ENCODE data around the gene TIFAB.

Gene TIFAB

GRCh38 chr5:135450952-135451351 is 1.2 kb downstream of the TIFAB start (continued):
- no peak for TF ChIP-seq PATZ1 (CRISPR knock-in tag; IDR thresholded peaks at IDR 0.05; ENCODE audit: borderline replicate concordance)
- TF ChIP-seq POU6F1 (CRISPR knock-in tag; IDR thresholded peaks at IDR 0.05; ENCODE audit: borderline replicate concordance, low read depth): no peak

- TF ChIP-seq ISL1 (CRISPR knock-in tag; IDR thresholded peaks at IDR 0.05): no peak
- no peak for TF ChIP-seq TSHZ2 (CRISPR knock-in tag; IDR thresholded peaks at IDR 0.05)
- TF ChIP-seq, protein P1, sequence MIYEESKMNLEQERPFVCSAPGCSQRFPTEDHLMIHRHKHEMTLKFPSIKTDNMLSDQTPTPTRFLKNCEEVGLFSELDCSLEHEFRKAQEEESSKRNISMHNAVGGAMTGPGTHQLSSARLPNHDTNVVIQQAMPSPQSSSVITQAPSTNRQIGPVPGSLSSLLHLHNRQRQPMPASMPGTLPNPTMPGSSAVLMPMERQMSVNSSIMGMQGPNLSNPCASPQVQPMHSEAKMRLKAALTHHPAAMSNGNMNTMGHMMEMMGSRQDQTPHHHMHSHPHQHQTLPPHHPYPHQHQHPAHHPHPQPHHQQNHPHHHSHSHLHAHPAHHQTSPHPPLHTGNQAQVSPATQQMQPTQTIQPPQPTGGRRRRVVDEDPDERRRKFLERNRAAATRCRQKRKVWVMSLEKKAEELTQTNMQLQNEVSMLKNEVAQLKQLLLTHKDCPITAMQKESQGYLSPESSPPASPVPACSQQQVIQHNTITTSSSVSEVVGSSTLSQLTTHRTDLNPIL (CRISPR knock-in tag; IDR thresholded peaks at IDR 0.05; ENCODE audit: low read depth): no peak
- ATAC-seq: no peak
Observed at GRCh38 chr5:135450336-135450735, 1.8 kb downstream of the TIFAB start.

- no peak for ATAC-seq
- TF ChIP-seq OSR1 (CRISPR knock-in tag; IDR thresholded peaks at IDR 0.05) (no peak), ZNF565 (CRISPR knock-in tag; conservative IDR thresholded peaks at IDR 0.05; ENCODE audit: low read depth) (no peak), ISL1 (CRISPR knock-in tag; IDR thresholded peaks at IDR 0.05) (no peak), POU6F1 (CRISPR knock-in tag; IDR thresholded peaks at IDR 0.05; ENCODE audit: borderline replicate concordance, low read depth) (no peak), TOX (CRISPR knock-in tag; IDR thresholded peaks at IDR 0.05; ENCODE audit: borderline replicate concordance) (no peak), GLIS3 (CRISPR knock-in tag; IDR thresholded peaks at IDR 0.05) (no peak)
Observed at GRCh38 chr5:135449644-135450043, 2.5 kb downstream of the TIFAB start.

DNA sequence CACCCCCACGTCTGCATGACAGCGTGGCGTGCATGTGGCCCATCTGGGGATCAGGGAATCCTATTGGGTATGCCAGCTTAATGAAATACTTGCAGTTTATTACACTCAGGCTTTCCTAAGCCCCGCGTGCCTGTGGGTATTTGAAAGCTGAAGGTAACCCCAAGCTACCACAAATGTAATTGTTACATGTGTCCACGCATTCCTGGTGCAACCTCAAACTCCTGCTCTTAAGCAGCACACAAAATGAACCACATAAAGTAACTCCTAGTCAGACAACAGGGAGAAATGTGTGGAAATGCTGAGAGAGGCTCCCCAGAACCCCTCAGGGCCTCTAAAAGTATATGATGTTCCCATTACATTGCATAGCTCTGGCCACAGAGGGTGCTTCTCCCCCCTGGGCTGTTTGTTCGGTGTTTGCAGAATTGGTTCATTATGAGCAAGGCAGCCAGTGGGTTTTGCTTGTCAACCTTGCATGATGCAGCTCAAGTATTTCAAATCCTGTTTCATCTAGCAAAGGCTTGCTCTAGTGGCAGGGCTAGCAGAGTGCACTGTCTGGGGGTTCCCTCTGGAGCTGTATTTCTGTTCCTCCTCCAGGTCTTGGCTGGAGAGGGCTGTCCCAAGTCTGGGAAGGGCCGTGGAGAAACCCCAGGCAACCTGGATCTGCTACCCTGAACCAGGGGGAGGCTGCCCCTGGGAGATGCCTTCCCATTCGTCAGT is 3.2 kb downstream of the TIFAB start:
- no peak for TF ChIP-seq ZC3H10 (CRISPR knock-in tag; IDR thresholded peaks at IDR 0.05)
- TF ChIP-seq SNAI2 (CRISPR knock-in tag; IDR thresholded peaks at IDR 0.05): no peak
- no peak for ATAC-seq

DNA sequence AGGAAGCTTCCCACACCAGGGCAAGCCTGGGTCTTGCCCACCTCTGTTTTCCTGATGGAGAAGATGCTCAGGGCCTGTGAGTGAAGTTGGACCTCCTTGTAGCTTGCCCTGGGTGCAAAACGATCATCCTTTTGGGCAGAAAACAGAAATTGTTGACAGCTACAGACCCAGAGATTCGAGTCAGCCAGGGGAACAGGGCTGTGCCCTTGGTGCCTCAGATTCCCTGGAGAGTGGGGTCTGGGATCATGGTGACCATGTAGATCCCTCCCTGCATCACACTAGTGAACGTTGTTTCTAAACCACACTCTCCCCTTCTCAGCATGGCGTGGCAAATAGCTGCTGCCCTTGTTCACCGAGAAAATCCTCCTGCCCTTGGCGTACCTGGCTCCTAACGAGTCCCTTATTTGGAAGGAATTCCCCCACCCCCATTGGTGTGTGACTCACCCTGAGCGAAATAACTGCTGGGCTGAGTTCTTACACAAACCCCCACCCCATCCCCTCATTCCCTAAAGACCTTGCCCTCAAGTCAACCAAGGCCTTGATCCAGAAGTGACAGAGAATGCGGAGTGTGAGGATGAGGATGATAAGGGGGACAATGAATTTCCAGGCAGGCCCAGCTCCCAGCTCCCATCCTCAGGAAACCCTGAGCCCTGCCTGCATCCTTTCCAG is 3.9 kb downstream of the TIFAB start:
- no peak for ATAC-seq
- TF ChIP-seq ZNF70 (CRISPR knock-in tag; IDR thresholded peaks at IDR 0.05): no peak
